Lung (tissue), 12 donors: ENCODE measurements around the gene CCNE1. TPM values are rescaled to one million over a fixed set of nuclear protein-coding genes. Genes with fewer than 3 reads are reported as not detected.

Source experiments
- ATAC-seq: fragments of 200-7000 bp; cut with Tn5 transposase; one replicate; pipeline ENCODE4 v1.9.1; 2020; ENCODE audit warnings: moderate number of reproducible peaks; ENCODE audit not compliant: insufficient read depth, low FRiP score
- DNase-seq, 3 donors: peaks; one replicate each; pipeline ENCODE4 v3.0.0-alpha.2; 2013 to 2017
- H3K27ac ChIP-seq, 2 donors: one replicate each; pipeline ENCODE4 v1.5.1; 2013; ENCODE audit warnings: mild to moderate bottlenecking in 2 of 2, moderate library complexity in 2 of 2, control low read depth in 1 of 2, inconsistent platforms in 1 of 2, low read depth in 1 of 2, low read length in 1 of 2
- H3K27me3 ChIP-seq, 3 donors: one replicate each; pipeline ENCODE4 v1.5.1; 2013; ENCODE audit warnings: low read length in 2 of 3; ENCODE audit not compliant: control insufficient read depth in 3 of 3, insufficient read depth in 3 of 3
- H3K36me3 ChIP-seq, 4 donors: one replicate each; pipeline ENCODE4 v1.5.1; 2013; ENCODE audit warnings: low read length in 4 of 4, mild to moderate bottlenecking in 1 of 4, moderate library complexity in 1 of 4; ENCODE audit not compliant: control insufficient read depth in 4 of 4, insufficient read depth in 4 of 4
- H3K4me1 ChIP-seq, 5 donors: one replicate each; pipeline ENCODE4 v1.5.1; 2013; ENCODE audit warnings: low read length in 5 of 5, mild to moderate bottlenecking in 2 of 5, moderate library complexity in 1 of 5; ENCODE audit not compliant: control insufficient read depth in 5 of 5, insufficient read depth in 5 of 5
- H3K4me3 ChIP-seq: one replicate; pipeline ENCODE4 v1.5.1; 2013; ENCODE audit warnings: mild to moderate bottlenecking, control low read depth, moderate library complexity
- H3K9ac ChIP-seq, 2 donors: one replicate each; pipeline ENCODE4 v1.5.1; 2013; ENCODE audit warnings: low read length in 2 of 2, control low read depth in 1 of 2; ENCODE audit not compliant: insufficient read depth in 1 of 2
- H3K9me3 ChIP-seq, 4 donors: one replicate each; pipeline ENCODE4 v1.5.1; 2013; ENCODE audit warnings: low read length in 3 of 4, mild to moderate bottlenecking in 1 of 4, moderate library complexity in 1 of 4; ENCODE audit not compliant: control insufficient read depth in 4 of 4, insufficient read depth in 3 of 4
- CTCF ChIP-seq: IDR thresholded peaks from 2 replicates; pipeline ENCODE4 v1.5.1; 2012; ENCODE audit warnings: mild to moderate bottlenecking; ENCODE audit errors: control extremely low read depth, extremely low read depth
- WGBS, 2 donors: extraction: QIAGEN DNeasy Blood & Tissue Kit; methylation state at CpG; one replicate each; pipeline ENCODE4 v1.1.7; 2013; 5-methylcytosine and 5-hydroxymethylcytosine counted together
- polyA plus RNA-seq, 2 donors: library from polyadenylated mRNA; stranded (reverse); fragments of 200-250 nt; gene quantifications; one replicate each; pipeline ENCODE4 v1.2.1, GENCODE V29; 2013
- total RNA-seq, 2 donors: library from RNA; depleted of rRNA in 1 of 2; stranded (reverse); fragments of >200 nt in 1 of 2; gene quantifications; one replicate each; pipeline ENCODE4 v1.2.1, GENCODE V29; 2014 to 2021
- donor health status: control.
- donor health status: control.
- donor health status: Bipolar disorder and iron deficiency.
- donor health status: healthy.
- donor health status: DM: yes; HTN: yes; CAD: no.

The CCNE1 gene
- total and polyA plus RNA-seq, 4 donors: 0.97 to 1.9 (median 1.4) TPM

GRCh38 chr19:29812881-29813275 lies 1.1 kb downstream of the CCNE1 start:
- 84 to 87% methylated on average over 6 of the region's 6 CpGs for WGBS, 2 donors
- Histone ChIP-seq H3K9ac (no peak overlapping the region), H3K4me3 (no peak overlapping the region), H3K9me3 (no peaks in the 10 kb centered on the region), H3K27me3 (no peaks in the 10 kb centered on the region), H3K36me3 (peaks cover 0 to 5% (median 0%) of the 10 kb centered on the region in 4 donors), H3K4me1 (peaks cover 0 to 8% (median 0%) of the 10 kb centered on the region in 5 donors), H3K27ac (no peak overlapping the region)
- ATAC-seq (no peak), DNase-seq (no peak)
- no peak for TF ChIP-seq CTCF

DNA sequence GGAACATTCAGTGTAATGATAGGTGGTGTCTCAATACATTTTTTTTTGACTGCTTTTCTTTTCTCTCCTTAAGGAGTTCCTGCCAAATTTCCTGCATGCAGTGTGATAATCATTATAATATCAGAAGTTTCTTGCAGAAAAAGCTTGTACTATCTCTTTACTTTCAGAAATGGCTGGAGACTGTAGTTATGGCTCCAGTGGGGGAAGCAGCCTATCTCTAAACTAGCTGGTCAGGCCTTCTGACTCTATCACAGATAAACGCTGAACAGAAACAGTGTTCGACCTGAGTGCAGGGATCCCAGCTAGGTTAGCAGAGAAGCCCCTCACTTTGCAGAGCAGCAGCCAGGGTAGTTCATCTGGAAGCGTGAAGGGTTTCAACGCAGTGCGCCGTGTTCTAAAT lies 1.9 kb downstream of the CCNE1 start:
- DNase-seq (no peak), ATAC-seq (no peak)
- Histone ChIP-seq H3K9me3 (no peaks in the 10 kb centered on the region), H3K27ac (no peak overlapping the region), H3K36me3 (peaks cover 0 to 5% (median 0%) of the 10 kb centered on the region in 4 donors), H3K4me1 (peaks cover 0 to 8% (median 0%) of the 10 kb centered on the region in 5 donors), H3K27me3 (no peaks in the 10 kb centered on the region), H3K9ac (no peak overlapping the region), H3K4me3 (no peak overlapping the region)
- TF ChIP-seq CTCF: no peak
- WGBS, 2 donors: 95 to 96% methylated on average over 6 of the region's 6 CpGs

GRCh38 chr19:29815231-29815630 lies 3.4 kb downstream of the CCNE1 start:
- DNase-seq: no peak
- H3K36me3 ChIP-seq: peaks cover 0 to 5% (median 2%) of the 10 kb centered on the region in 4 donors
- no peak for ATAC-seq
- no peak overlapping the region for H3K4me3 ChIP-seq
- no peak overlapping the region for H3K27ac ChIP-seq
- peaks cover 0 to 8% (median 0%) of the 10 kb centered on the region in 5 donors for H3K4me1 ChIP-seq
- H3K9me3 ChIP-seq: no peaks in the 10 kb centered on the region
- H3K9ac ChIP-seq: no peak overlapping the region
- no peaks in the 10 kb centered on the region for H3K27me3 ChIP-seq
- 39 to 73% methylated on average over 7 of the region's 7 CpGs for WGBS, 2 donors
- no peak for TF ChIP-seq CTCF

DNA sequence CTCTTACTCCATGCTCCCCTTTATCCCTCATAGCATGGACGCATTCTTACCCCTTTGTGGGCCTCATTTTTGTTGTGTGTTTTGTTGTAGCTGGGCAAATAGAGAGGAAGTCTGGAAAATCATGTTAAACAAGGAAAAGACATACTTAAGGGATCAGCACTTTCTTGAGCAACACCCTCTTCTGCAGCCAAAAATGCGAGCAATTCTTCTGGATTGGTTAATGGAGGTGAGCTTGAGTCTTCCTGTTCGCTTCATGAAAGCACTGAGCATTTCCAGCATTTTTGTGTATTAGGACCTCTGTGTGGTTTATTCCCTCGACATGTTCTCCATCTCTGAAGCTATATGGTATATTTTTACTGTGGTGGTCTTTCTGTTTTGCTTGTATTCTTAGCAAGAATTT lies 5.5 kb downstream of the CCNE1 start:
- no peaks in the 10 kb centered on the region for H3K27me3 ChIP-seq
- peaks cover 0 to 4% (median 0%) of the 10 kb centered on the region in 5 donors for H3K4me1 ChIP-seq
- no peak overlapping the region for H3K27ac ChIP-seq
- DNase-seq (no peak), ATAC-seq (no peak)
- peaks cover 0 to 5% (median 2%) of the 10 kb centered on the region in 4 donors for H3K36me3 ChIP-seq
- H3K4me3 ChIP-seq: no peak overlapping the region
- H3K9me3 ChIP-seq: no peaks in the 10 kb centered on the region
- no peak overlapping the region for H3K9ac ChIP-seq
- no peak for TF ChIP-seq CTCF
- WGBS, 2 donors: 64 to 82% methylated on average over 4 of the region's 4 CpGs
